Lower lobe of right lung (tissue), 2 donors: Measurements from ENCODE around the gene KCNG4. TPM values are rescaled to one million over a fixed set of nuclear protein-coding genes. Genes with fewer than 3 reads are reported as not detected.

Source experiments
- ATAC-seq, 2 donors: fragments of 200-7000 bp; cut with Tn5 transposase; one replicate each; pipeline ENCODE4 v1.9.1; 2020 to 2022; ENCODE audit warnings: mild to moderate bottlenecking in 2 of 2, moderate library complexity in 2 of 2
- DNase-seq: peaks from one replicate; pipeline ENCODE4 v3.0.0-alpha.2; 2020
- H3K27ac ChIP-seq: fragments of 200-600 bp; one replicate; pipeline ENCODE4 v1.8.0; 2022
- H3K27me3 ChIP-seq: fragments of 200-600 bp; one replicate; pipeline ENCODE4 v1.8.0; 2022; ENCODE audit warnings: low read depth
- H3K36me3 ChIP-seq: fragments of 200-600 bp; one replicate; pipeline ENCODE4 v1.8.0; 2022; ENCODE audit warnings: mild to moderate bottlenecking
- H3K4me1 ChIP-seq: fragments of 200-600 bp; one replicate; pipeline ENCODE4 v1.8.0; 2022
- H3K4me3 ChIP-seq: fragments of 200-600 bp; one replicate; pipeline ENCODE4 v1.8.0; 2022; ENCODE audit warnings: mild to moderate bottlenecking
- H3K9me3 ChIP-seq: fragments of 200-600 bp; one replicate; pipeline ENCODE4 v1.8.0; 2022
- CTCF ChIP-seq: fragments of 200-600 bp; IDR thresholded peaks from one replicate; pipeline ENCODE4 v1.8.0; 2022; ENCODE audit warnings: antibody characterized with exemption, mild to moderate bottlenecking
- intact Hi-C: fragments of 100-400 bp; cut with DNase I; formaldehyde crosslinking; loops from one replicate; pipeline ENCODE4 v1.11.0; 2022
- total RNA-seq: library from RNA; stranded (reverse); fragmentation: NEBNext Ultra II Directional; extraction: Animal tissue kit (Norgen Biotek cat#: 25700); gene quantifications from one replicate; pipeline ENCODE4 v1.2.1, GENCODE V29; 2021
- donor health status: DM: no; HTN: yes; CAD: no; lungs with severe emphysema.

KCNG4 gene
- total RNA-seq, 1 donor from 2014 or later: not detected

GRCh38 chr16:84237994-84238750, 1.6 kb downstream of the KCNG4 start:
- Histone ChIP-seq H3K9me3 (no peaks in the 10 kb centered on the region), H3K4me3 (no peak overlapping the region), H3K27me3 (peaks cover 5% of the 10 kb centered on the region), H3K27ac (no peak overlapping the region), H3K4me1 (peaks cover 7% of the 10 kb centered on the region), H3K36me3 (no peaks in the 10 kb centered on the region)
- TF ChIP-seq CTCF: no peak
- intact Hi-C loops: no loop called here
- DNase-seq: no peak
- peak; percentile 81 to 94 for ATAC-seq

- Histone ChIP-seq H3K4me3 (no peak overlapping the region), H3K27me3 (peaks cover 5% of the 10 kb centered on the region), H3K27ac (no peak overlapping the region), H3K4me1 (peaks cover 7% of the 10 kb centered on the region), H3K9me3 (no peaks in the 10 kb centered on the region), H3K36me3 (no peaks in the 10 kb centered on the region)
- no peak for ATAC-seq
- TF ChIP-seq CTCF: no peak
- DNase-seq: no peak
- intact Hi-C loops: no loop called here
These were observed 3.1 kb downstream of the KCNG4 start for GRCh38 chr16:84236671-84237070.

GRCh38 chr16:84234321-84235241, 5.2 kb downstream of the KCNG4 start:
- DNase-seq (no peak), ATAC-seq (no peak)
- Histone ChIP-seq H3K27me3 (no peaks in the 10 kb centered on the region), H3K36me3 (no peaks in the 10 kb centered on the region), H3K27ac (no peak overlapping the region), H3K4me1 (peaks cover 7% of the 10 kb centered on the region), H3K4me3 (no peak overlapping the region), H3K9me3 (no peaks in the 10 kb centered on the region)
- intact Hi-C loops: no loop called here
- TF ChIP-seq CTCF: no peak

GRCh38 chr16:84233748-84234147, 6.1 kb downstream of the KCNG4 start:
- Histone ChIP-seq H3K36me3 (no peaks in the 10 kb centered on the region), H3K9me3 (no peaks in the 10 kb centered on the region), H3K4me1 (no peaks in the 10 kb centered on the region), H3K4me3 (no peak overlapping the region), H3K27ac (no peak overlapping the region), H3K27me3 (no peaks in the 10 kb centered on the region)
- intact Hi-C loops: no loop called here
- TF ChIP-seq CTCF: no peak
- ATAC-seq (no peak), DNase-seq (no peak)

- Histone ChIP-seq H3K27ac (no peak overlapping the region), H3K36me3 (no peaks in the 10 kb centered on the region), H3K4me3 (no peak overlapping the region), H3K4me1 (peaks cover 2% of the 10 kb centered on the region), H3K27me3 (no peaks in the 10 kb centered on the region), H3K9me3 (no peaks in the 10 kb centered on the region)
- ATAC-seq (no peak), DNase-seq (peak; percentile 3)
- intact Hi-C loops: no loop called here
- no peak for TF ChIP-seq CTCF
These were observed 6.8 kb downstream of the KCNG4 start for GRCh38 chr16:84232969-84233368.
